ENCODE measurements around the gene GORAB.

The GORAB gene

DNA sequence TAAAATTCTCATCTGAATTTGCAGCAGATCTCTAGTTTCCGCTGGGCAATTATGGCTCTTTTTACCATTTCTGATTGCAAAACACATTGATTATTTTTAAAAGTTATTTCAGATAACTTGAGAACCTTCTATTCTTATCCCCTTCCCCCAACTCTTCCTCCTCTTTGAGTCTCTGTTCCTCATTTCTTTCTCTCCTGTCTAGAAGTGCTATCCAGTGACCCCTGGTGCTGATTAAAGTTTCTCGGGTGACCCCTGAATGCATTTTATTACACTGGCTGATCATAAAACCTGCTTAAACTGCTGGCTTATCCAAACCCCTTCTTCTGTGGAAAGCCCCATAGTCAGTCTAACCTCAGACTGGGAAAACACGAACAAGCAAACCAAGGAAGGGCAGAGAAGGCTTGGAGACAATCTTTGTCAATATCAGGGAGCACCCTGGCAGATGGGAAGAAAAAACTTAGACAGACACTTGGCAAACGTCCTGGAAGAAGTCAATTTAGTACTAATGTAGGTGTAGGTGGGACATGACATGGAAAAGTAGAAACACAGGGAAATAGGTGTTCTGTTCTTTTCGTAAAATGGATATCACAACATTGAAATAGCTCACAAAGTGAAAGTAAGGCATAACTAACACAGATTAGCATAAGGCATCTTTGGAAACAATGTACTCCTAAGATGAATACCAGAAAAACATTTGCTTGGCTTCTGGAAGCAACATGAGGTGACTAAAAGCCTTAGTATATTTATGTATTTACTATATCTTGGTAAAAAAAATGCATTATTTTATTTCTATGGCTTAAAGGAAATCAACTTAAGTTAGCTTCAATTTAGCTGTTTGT is 61.4 kb downstream of the GORAB start:
- no peak for DNase-seq

DNA sequence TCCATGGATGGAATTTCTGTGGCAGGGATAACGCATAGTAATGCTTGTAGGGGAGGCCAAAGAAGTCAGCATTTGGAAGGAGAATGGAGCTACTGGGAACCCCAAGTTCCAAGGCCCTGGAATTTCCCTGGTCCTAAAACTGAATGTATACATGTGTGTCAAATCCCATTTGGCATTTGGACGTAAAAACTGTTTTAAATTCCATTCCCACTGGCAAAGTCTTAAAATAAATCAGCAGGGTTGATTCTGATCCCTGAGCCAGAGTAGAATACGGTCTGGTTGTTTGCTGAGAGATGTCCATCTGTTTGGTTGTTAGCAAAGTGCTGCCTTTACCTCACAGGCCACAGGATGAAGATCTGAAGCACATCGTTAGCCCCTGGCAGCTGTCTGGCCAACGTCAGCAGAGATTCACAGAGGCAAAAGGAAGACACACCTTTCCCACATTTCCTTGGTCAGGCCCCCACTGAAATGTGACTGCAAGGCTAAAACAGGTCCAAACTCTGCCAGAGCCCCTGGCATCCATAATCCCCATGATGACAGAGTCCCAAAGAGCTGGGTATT is 62.2 kb downstream of the GORAB start:
- no peak for DNase-seq

DNA sequence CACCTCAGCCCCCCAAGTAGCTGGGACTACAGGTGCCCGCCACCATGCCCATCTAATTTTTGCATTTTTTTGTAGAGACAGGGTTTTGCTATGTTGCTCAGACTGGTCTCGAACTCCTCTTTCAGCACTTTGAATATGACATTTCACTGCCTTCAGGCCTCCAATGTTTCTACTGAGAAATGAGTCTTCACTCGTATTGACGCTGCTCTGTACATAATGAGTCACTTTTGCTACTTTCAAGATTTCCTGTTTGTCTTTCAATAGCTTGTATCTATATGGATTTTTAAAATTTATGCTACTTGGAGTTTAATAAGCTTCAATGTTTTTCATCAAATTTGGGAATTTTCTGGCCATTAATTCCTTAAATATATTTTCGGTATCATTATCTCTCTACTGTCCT is 64.7 kb downstream of the GORAB start:
- DNase-seq: no peak

DNA sequence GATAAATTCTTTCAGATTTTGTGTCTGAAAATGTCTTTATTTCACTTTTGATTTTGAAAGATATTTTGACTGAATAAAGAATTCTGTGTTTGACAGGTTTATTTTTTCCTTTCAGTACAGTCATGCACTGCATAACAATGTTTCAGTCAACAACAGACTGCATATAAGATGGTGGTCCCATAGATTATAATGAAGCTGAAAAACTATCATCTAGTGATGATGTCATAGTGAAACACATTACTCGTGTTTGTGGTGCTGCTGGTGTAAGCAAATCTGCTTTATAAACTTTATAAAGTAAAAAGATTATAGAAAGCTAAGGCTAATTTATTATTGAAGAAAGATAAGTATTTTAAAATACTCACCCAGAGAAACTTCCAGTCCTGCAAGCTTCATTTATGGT is 66.7 kb downstream of the GORAB start:
- DNase-seq: no peak

DNA sequence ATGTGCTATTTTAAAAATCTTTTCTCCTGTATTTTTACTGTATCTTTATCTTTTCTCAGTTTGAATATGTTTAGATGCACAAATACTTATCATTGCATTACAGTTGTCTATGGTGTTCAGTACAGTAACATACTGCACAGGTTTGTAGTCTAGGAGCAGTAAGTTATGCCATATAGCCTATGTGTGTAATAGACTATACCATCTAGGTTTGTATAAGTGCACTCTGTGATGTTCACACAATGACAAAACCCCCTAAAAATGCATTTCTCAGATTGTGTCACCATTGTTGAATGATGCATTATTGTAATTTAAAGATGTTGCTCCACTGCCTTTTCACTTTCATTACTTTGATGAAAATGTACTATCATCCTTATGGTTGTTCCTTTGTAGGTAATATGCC is 67.1 kb downstream of the GORAB start:
- DNase-seq: no peak

DNA sequence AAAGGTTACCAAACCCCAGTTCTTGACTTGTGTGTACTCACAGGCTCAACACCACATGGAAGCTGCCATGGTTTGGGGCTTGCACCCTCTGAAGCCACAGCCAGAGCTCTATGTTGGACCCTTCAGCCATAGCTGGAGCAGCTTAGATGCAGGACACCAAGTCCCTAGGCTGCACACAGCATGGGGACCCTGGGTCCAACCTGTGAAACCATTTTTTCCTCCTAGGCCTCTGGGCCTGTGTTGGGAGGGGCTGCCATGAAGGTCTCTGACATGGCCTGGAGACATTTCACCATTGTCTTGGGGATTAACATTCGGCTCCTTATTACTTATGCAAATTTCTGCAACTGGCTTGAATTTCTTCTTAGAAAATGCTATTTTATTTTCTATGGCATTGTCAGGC is 69.9 kb downstream of the GORAB start:
- no peak for DNase-seq

Data from stimulated activated naive CD4-positive, alpha-beta T cell (primary cell).